ENCODE data around the gene ITIH4. TPM values are rescaled to one million over a fixed set of nuclear protein-coding genes. Genes with fewer than 3 reads are reported as not detected.
A peak's percentile ranks its signal among the peaks of the same experiment; 100 is the strongest.

The ITIH4 gene
- total RNA-seq, 2 experiments from 2014 or later = 35.8 to 40.4 TPM

- no peak for DNase-seq
- intact Hi-C loops (cut with DNase I, micrococcal nuclease) = no loop called here
- H3K36me3 ChIP-seq (ENCODE audit: insufficient read depth, low read length) = no peaks in the 10 kb centered on the region
- TF ChIP-seq CTCF (IDR thresholded peaks at IDR 0.05) = no peak
- Mint-ChIP-seq H3K27ac (no peak overlapping the region), H3K4me3 (no peak overlapping the region), H3K27me3 (no peaks in the 10 kb centered on the region), H3K36me3 (ENCODE audit: low read depth) (no peaks in the 10 kb centered on the region), H3K4me1 (ENCODE audit: low read depth) (peaks cover 12% of the 10 kb centered on the region), H3K9me3 (no peaks in the 10 kb centered on the region)
- H3K9me3 ChIP-seq (ENCODE audit: control insufficient read depth in 1 of 2, insufficient read depth in 1 of 2, low read length in 2 of 2) = no peaks in the 10 kb centered on the region
- CTCF ChIA-PET = no interaction called here
- no peaks in the 10 kb centered on the region for H3K4me1 ChIP-seq (ENCODE audit: insufficient read depth, low read length)
- no peaks in the 10 kb centered on the region for H3K27me3 ChIP-seq (ENCODE audit: control insufficient read depth in 1 of 2, insufficient read depth in 2 of 2, low read length in 2 of 2)
- ATAC-seq (ENCODE audit: poor library complexity) = no peak
- no peak overlapping the region for H3K4me3 ChIP-seq (ENCODE audit: low read length)
- POLR2A ChIA-PET = interaction anchor here (0.9 kb wide), 1 partner anchor 14 kb away, joined by 3 read pairs; no protein-coding TSS in a partner anchor
- no peak overlapping the region for H3K27ac ChIP-seq (ENCODE audit: low read depth in 1 of 2, low read length in 2 of 2)
Observed at GRCh38 chr3:52810923-52811322, 19.5 kb downstream of the ITIH4 start.

GRCh38 chr3:52809662-52810377, 20.7 kb downstream of the ITIH4 start:
- Histone ChIP-seq H3K4me1 (ENCODE audit: insufficient read depth, low read length) (no peaks in the 10 kb centered on the region), H3K4me3 (ENCODE audit: low read length) (no peak overlapping the region), H3K9me3 (ENCODE audit: control insufficient read depth in 1 of 2, insufficient read depth in 1 of 2, low read length in 2 of 2) (no peaks in the 10 kb centered on the region), H3K36me3 (ENCODE audit: insufficient read depth, low read length) (no peaks in the 10 kb centered on the region), H3K27ac (ENCODE audit: low read depth in 1 of 2, low read length in 2 of 2) (no peak overlapping the region), H3K27me3 (ENCODE audit: control insufficient read depth in 1 of 2, insufficient read depth in 2 of 2, low read length in 2 of 2) (no peaks in the 10 kb centered on the region)
- POLR2A ChIA-PET = no interaction called here
- intact Hi-C loops (cut with DNase I, micrococcal nuclease) = no loop called here
- no peak overlapping the region for H3K27ac Mint-ChIP-seq
- no peak for TF ChIP-seq CTCF (IDR thresholded peaks at IDR 0.05)
- H3K27me3 Mint-ChIP-seq = no peaks in the 10 kb centered on the region
- DNase-seq = no peak
- peak; percentile 21 for ATAC-seq (ENCODE audit: poor library complexity)
- CTCF ChIA-PET = no interaction called here
- H3K4me1 Mint-ChIP-seq (ENCODE audit: low read depth) = peaks cover 12% of the 10 kb centered on the region
- H3K9me3 Mint-ChIP-seq = no peaks in the 10 kb centered on the region
- no peak overlapping the region for H3K4me3 Mint-ChIP-seq
- H3K36me3 Mint-ChIP-seq (ENCODE audit: low read depth) = no peaks in the 10 kb centered on the region

- Histone ChIP-seq H3K36me3 (ENCODE audit: insufficient read depth, low read length) (no peaks in the 10 kb centered on the region), H3K9me3 (ENCODE audit: control insufficient read depth in 1 of 2, insufficient read depth in 1 of 2, low read length in 2 of 2) (no peaks in the 10 kb centered on the region), H3K4me3 (ENCODE audit: low read length) (no peak overlapping the region), H3K27me3 (ENCODE audit: control insufficient read depth in 1 of 2, insufficient read depth in 2 of 2, low read length in 2 of 2) (no peaks in the 10 kb centered on the region), H3K27ac (ENCODE audit: low read depth in 1 of 2, low read length in 2 of 2) (no peak overlapping the region), H3K4me1 (ENCODE audit: insufficient read depth, low read length) (no peaks in the 10 kb centered on the region)
- Mint-ChIP-seq H3K27ac (no peak overlapping the region), H3K27me3 (no peaks in the 10 kb centered on the region), H3K4me3 (no peak overlapping the region), H3K9me3 (no peaks in the 10 kb centered on the region), H3K36me3 (ENCODE audit: low read depth) (no peaks in the 10 kb centered on the region), H3K4me1 (ENCODE audit: low read depth) (peaks cover 12% of the 10 kb centered on the region)
- TF ChIP-seq CTCF (IDR thresholded peaks at IDR 0.05) = no peak
- POLR2A ChIA-PET = no interaction called here
- no peak for DNase-seq
- no peak for ATAC-seq (ENCODE audit: poor library complexity)
- CTCF ChIA-PET = no interaction called here
- intact Hi-C loops (cut with DNase I, micrococcal nuclease) = no loop called here
Observed at GRCh38 chr3:52809149-52809548, 21.3 kb downstream of the ITIH4 start.

All from CD4-positive, alpha-beta T cell (primary cell).